Stimulated activated CD8-positive, alpha-beta memory T cell treated with anti-CD3 and anti-CD28 coated beads, Interleukin-7, amount 100 ng/mL, for 24 hours (primary cell): ENCODE data around the gene MDH1B.
"Not testable (repeated sequence)": the region's sequence is repeated elsewhere in the genome, so short reads cannot be mapped to it uniquely, and the experiment has no call there.

Experiments
- DNase-seq: peaks from one replicate; pipeline ENCODE4 v3.0.0-alpha.2; 2020; ENCODE audit warnings: low read depth

MDH1B gene

GRCh38 chr2:206766057-206766930 lies 1.2 kb upstream of the MDH1B start:
- DNase-seq, result no peak

GRCh38 chr2:206764673-206765241 lies 371 bp downstream of the MDH1B start:
- no peak for DNase-seq

GRCh38 chr2:206756816-206757215 lies 8.3 kb downstream of the MDH1B start:
- no peak for DNase-seq

GRCh38 chr2:206740800-206741199 lies 24.3 kb downstream of the MDH1B start:
- DNase-seq, result no peak

GRCh38 chr2:206739271-206739670 lies 25.9 kb downstream of the MDH1B start:
- no peak for DNase-seq

GRCh38 chr2:206736935-206737334 lies 28.2 kb downstream of the MDH1B start:
- no peak for DNase-seq

GRCh38 chr2:206733341-206733740 lies 31.8 kb downstream of the MDH1B start:
- no peak for DNase-seq

GRCh38 chr2:206728277-206729199 lies 36.6 kb downstream of the MDH1B start:
- no peak for DNase-seq

- DNase-seq, result no peak
Observed at GRCh38 chr2:206727287-206727686, 37.8 kb downstream of the MDH1B start.

GRCh38 chr2:206723288-206723687 lies 41.8 kb downstream of the MDH1B start:
- DNase-seq, result no peak

GRCh38 chr2:206721256-206721920 lies 43.7 kb downstream of the MDH1B start:
- DNase-seq, result no peak

GRCh38 chr2:206718296-206718695 lies 46.8 kb downstream of the MDH1B start, which contains the start of gene DYTN:
Gene DYTN (minus strand): TSS chr2:206718396. CDS start chr2:206718279, 117 bp downstream.
- DNase-seq, result no peak

GRCh38 chr2:206716623-206717022 lies 48.5 kb downstream of the MDH1B start:
- no peak for DNase-seq

- not testable (repeated sequence) for DNase-seq
Observed at GRCh38 chr2:206715183-206715582, 49.9 kb downstream of the MDH1B start.

GRCh38 chr2:206713746-206714145 lies 51.4 kb downstream of the MDH1B start:
- no peak for DNase-seq

GRCh38 chr2:206708286-206708685 lies 56.8 kb downstream of the MDH1B start:
- DNase-seq, result no peak

GRCh38 chr2:206707164-206707701 lies 57.9 kb downstream of the MDH1B start:
- no peak for DNase-seq

- no peak for DNase-seq
Observed at GRCh38 chr2:206701952-206702605, 63.0 kb downstream of the MDH1B start.

- DNase-seq, result no peak
Observed at GRCh38 chr2:206700156-206700555, 65.0 kb downstream of the MDH1B start.

GRCh38 chr2:206698811-206699210 lies 66.3 kb downstream of the MDH1B start:
- no peak for DNase-seq

- DNase-seq, result no peak
Observed at GRCh38 chr2:206696910-206697309, 68.2 kb downstream of the MDH1B start.
